HepG2 (cell line): ENCODE measurements around the gene AP3D1. TPM values are rescaled to one million over a fixed set of nuclear protein-coding genes. Genes with fewer than 3 reads are reported as not detected.

Experiments
- ARNTL ChIP-seq: sonication (generic); formaldehyde crosslinking; IDR thresholded peaks from 2 replicates; pipeline ENCODE4 v1.4.0; 2020; ENCODE audit warnings: mild to moderate bottlenecking, missing genetic modification reagents
- FUBP1 ChIP-seq: sonication (generic); formaldehyde crosslinking; IDR thresholded peaks from 2 replicates; pipeline ENCODE4 v1.5.1; 2020; ENCODE audit warnings: missing genetic modification reagents, mild to moderate bottlenecking, borderline replicate concordance
- MED8 ChIP-seq: sonication (generic); formaldehyde crosslinking; IDR thresholded peaks from 2 replicates; pipeline ENCODE4 v1.8.1; 2023; ENCODE audit warnings: mild to moderate bottlenecking, missing genetic modification reagents; ENCODE audit not compliant: insufficient replicate concordance
- SATB2 ChIP-seq: sonication (generic); formaldehyde crosslinking; IDR thresholded peaks from 2 replicates; pipeline ENCODE4 v1.5.0; 2020; ENCODE audit warnings: missing genetic modification reagents
- TBX2 ChIP-seq: sonication (generic); formaldehyde crosslinking; IDR thresholded peaks from 2 replicates; pipeline ENCODE4 v1.5.0; 2020; ENCODE audit warnings: missing genetic modification reagents, mild to moderate bottlenecking, borderline replicate concordance
- ZBED4 ChIP-seq: sonication (generic); formaldehyde crosslinking; IDR thresholded peaks from 2 replicates; pipeline ENCODE4 v1.4.0; 2020; ENCODE audit warnings: missing genetic modification reagents, borderline replicate concordance
- ZNF468 ChIP-seq: sonication (generic); formaldehyde crosslinking; IDR thresholded peaks from 2 replicates; pipeline ENCODE4 v1.8.0; 2022; ENCODE audit warnings: mild to moderate bottlenecking, moderate library complexity, missing genetic modification reagents
- ZNF543 ChIP-seq: sonication (generic); formaldehyde crosslinking; IDR thresholded peaks from 2 replicates; pipeline ENCODE4 v1.4.0; 2020; ENCODE audit warnings: mild to moderate bottlenecking, missing genetic modification reagents
- ZNF724P ChIP-seq: sonication (generic); formaldehyde crosslinking; IDR thresholded peaks from 2 replicates; pipeline ENCODE4 v1.8.0; 2022; ENCODE audit warnings: missing genetic modification reagents, borderline replicate concordance
- polyA plus RNA-seq, 8 experiments: library from polyadenylated mRNA; depleted of rRNA in 3 of 8; stranded (reverse) in 7 of 8; unstranded in 1 of 8; fragments of >200 nt; fragmentation: Illumina TruSeq in 4 of 8; extraction: Trizol in 4 of 8; gene quantifications; 2 replicates each; pipeline versions ENCODE4 v1.2.1 to v1.2.3, GENCODE V29; 2011 to 2016; ENCODE audit warnings: low read depth in 4 of 8, missing spikeins in 1 of 8, mixed read lengths in 1 of 8; ENCODE audit not compliant: insufficient read depth in 1 of 8
- total RNA-seq, 5 experiments: library from RNA; depleted of rRNA; stranded (reverse); fragments of >200 nt; fragmentation: Illumina TruSeq; extraction: Trizol; gene quantifications; 2 replicates each; pipeline ENCODE4 v1.2.3, GENCODE V29; 2016; ENCODE audit warnings: low read depth in 1 of 5

AP3D1 gene
- total and polyA plus RNA-seq, 2 of the 13 experiments (the other 11 are each of a cell fraction or from before 2014, with no cell fraction given) = 68.0 to 82.6 TPM

- TF ChIP-seq ZNF468 (CRISPR knock-in tag) = no peak
- TF ChIP-seq SATB2 (CRISPR knock-in tag) = no peak
- no peak for TF ChIP-seq ZNF543 (CRISPR knock-in tag)
- peak; percentile 48; the same call in 1 of the 2 replicates for TF ChIP-seq ARNTL (CRISPR knock-in tag)
- TF ChIP-seq ZNF724P (CRISPR knock-in tag) = no peak
- TF ChIP-seq TBX2 (CRISPR knock-in tag) = no peak
- no peak; the same call in 1 of the 2 replicates for TF ChIP-seq FUBP1
- TF ChIP-seq ZBED4 (CRISPR knock-in tag) = no peak
- TF ChIP-seq MED8 = no peak
Measured at GRCh38 chr19:2171349-2172145, 20.2 kb upstream of the AP3D1 start (continued).
